Left lung (tissue), 10 donors: ENCODE measurements around the gene NTRK2. TPM values are rescaled to one million over a fixed set of nuclear protein-coding genes. Genes with fewer than 3 reads are reported as not detected.
A peak's percentile ranks its signal among the peaks of the same experiment; 100 is the strongest.

ENCODE experiments used
- ATAC-seq: fragments of 200-7000 bp; cut with Tn5 transposase; one replicate; pipeline ENCODE4 v1.9.1; 2020; ENCODE audit warnings: moderate library complexity
- DNase-seq, 4 donors: peaks; one replicate each; pipeline ENCODE4 v3.0.0-alpha.2; 2013 to 2020
- H3K27ac ChIP-seq, 2 donors: fragments of 200-600 bp; sonication (generic) in 1 of 2; one replicate each; pipeline versions ENCODE4 v1.5.0 to v1.8.0; 2020 to 2021
- H3K27me3 ChIP-seq, 2 donors: fragments of 200-600 bp; sonication (generic) in 1 of 2; one replicate each; pipeline versions ENCODE4 v1.5.0 to v1.8.0; 2020 to 2021
- H3K36me3 ChIP-seq, 2 donors: fragments of 200-600 bp; sonication (generic) in 1 of 2; one replicate each; pipeline versions ENCODE4 v1.5.0 to v1.8.0; 2020 to 2021
- H3K4me1 ChIP-seq, 2 donors: fragments of 200-600 bp; one replicate each; pipeline ENCODE4 v1.8.0; 2021
- H3K4me3 ChIP-seq, 2 donors: fragments of 200-600 bp; sonication (generic) in 1 of 2; one replicate each; pipeline versions ENCODE4 v1.5.0 to v1.8.0; 2020 to 2021; ENCODE audit warnings: mild to moderate bottlenecking in 1 of 2
- H3K9me3 ChIP-seq, 2 donors: fragments of 200-600 bp; sonication (generic) in 1 of 2; one replicate each; pipeline versions ENCODE4 v1.5.0 to v1.8.0; 2020 to 2021
- CTCF ChIP-seq, 2 donors: fragments of 200-600 bp; sonication (generic) in 1 of 2; IDR thresholded peaks; one replicate each; pipeline versions ENCODE4 v1.5.0 to v1.8.0; 2021; ENCODE audit warnings: antibody characterized with exemption in 2 of 2
- intact Hi-C, 2 donors: fragments of 100-400 bp; cut with DNase I; formaldehyde crosslinking; loops; one replicate each; pipeline versions ENCODE4 v1.11.2 to v1.14.2; 2022
- polyA plus RNA-seq, 6 donors: library from polyadenylated mRNA; unstranded; fragments of 120-200 nt; gene quantifications; one replicate each; pipeline ENCODE4 v1.2.1, GENCODE V29; 2013; ENCODE audit not compliant: insufficient read length in 6 of 6
- total RNA-seq, 2 donors: library from RNA; stranded (reverse); fragmentation: NEBNext Ultra II Directional; extraction: Animal tissue kit (Norgen Biotek cat#: 25700); gene quantifications; one replicate each; pipeline ENCODE4 v1.2.1, GENCODE V29; 2021
- donor health status: DM: no; HTN: yes; CAD: no.
- donor health status: DM: no; HTN: no; CAD: no.

Gene NTRK2
- total and polyA plus RNA-seq, 8 donors, result 0.29 to 3.8 (median 1.7) TPM

- intact Hi-C loops, result no loop called here
- Histone ChIP-seq H3K4me3 (no peak overlapping the region), H3K27ac (no peak overlapping the region), H3K36me3 (no peaks in the 10 kb centered on the region), H3K27me3 (no peaks in the 10 kb centered on the region), H3K9me3 (no peaks in the 10 kb centered on the region), H3K4me1 (no peaks in the 10 kb centered on the region)
- DNase-seq (no peak), ATAC-seq (no peak)
- no peak for TF ChIP-seq CTCF (IDR thresholded peaks at IDR 0.05)
Measured at GRCh38 chr9:84794981-84795637, 125.6 kb downstream of the NTRK2 start.

- Histone ChIP-seq H3K4me3 (no peak overlapping the region), H3K27me3 (no peaks in the 10 kb centered on the region), H3K27ac (no peak overlapping the region), H3K9me3 (no peaks in the 10 kb centered on the region), H3K36me3 (no peaks in the 10 kb centered on the region), H3K4me1 (no peaks in the 10 kb centered on the region)
- intact Hi-C loops, result no loop called here
- DNase-seq (no peak), ATAC-seq (no peak)
- no peak for TF ChIP-seq CTCF (IDR thresholded peaks at IDR 0.05)
Measured at GRCh38 chr9:84796404-84796803, 126.9 kb downstream of the NTRK2 start.

- ATAC-seq (no peak), DNase-seq (no peak)
- Histone ChIP-seq H3K4me3 (no peak overlapping the region), H3K27me3 (no peaks in the 10 kb centered on the region), H3K4me1 (no peaks in the 10 kb centered on the region), H3K36me3 (no peaks in the 10 kb centered on the region), H3K27ac (no peak overlapping the region), H3K9me3 (no peaks in the 10 kb centered on the region)
- intact Hi-C loops, result no loop called here
- TF ChIP-seq CTCF (IDR thresholded peaks at IDR 0.05), result no peak
Measured at GRCh38 chr9:84799251-84799650, 129.7 kb downstream of the NTRK2 start.

- intact Hi-C loops, result no loop called here
- H3K9me3 ChIP-seq, result no peaks in the 10 kb centered on the region
- no peaks in the 10 kb centered on the region for H3K36me3 ChIP-seq
- peak; percentile 34 for ATAC-seq
- TF ChIP-seq CTCF (IDR thresholded peaks at IDR 0.05), result no peak
- DNase-seq, result peak in 2 of 4 donors; percentile 3 to 10
- no peaks in the 10 kb centered on the region for H3K4me1 ChIP-seq
- no peak overlapping the region for H3K4me3 ChIP-seq
- no peak overlapping the region for H3K27ac ChIP-seq
- no peaks in the 10 kb centered on the region for H3K27me3 ChIP-seq
Measured at GRCh38 chr9:84804951-84805694, 135.6 kb downstream of the NTRK2 start.

- Histone ChIP-seq H3K4me3 (no peak overlapping the region), H3K27ac (no peak overlapping the region), H3K36me3 (no peaks in the 10 kb centered on the region), H3K27me3 (no peaks in the 10 kb centered on the region), H3K4me1 (no peaks in the 10 kb centered on the region), H3K9me3 (no peaks in the 10 kb centered on the region)
- intact Hi-C loops, result no loop called here
- no peak for TF ChIP-seq CTCF (IDR thresholded peaks at IDR 0.05)
- ATAC-seq, result no peak
- no peak for DNase-seq
Measured at GRCh38 chr9:84807431-84807830, 137.9 kb downstream of the NTRK2 start.
